ENCODE data around the gene MRPS34.
A peak's percentile ranks its signal among the peaks of the same experiment; 100 is the strongest.

The MRPS34 gene

GRCh38 chr16:1781254-1781653 is 8.3 kb upstream of the MRPS34 start:
- Mint-ChIP-seq H3K4me3 (peak overlapping the region; percentile 86 to 90 (median 88)), H3K4me1 (peaks cover 9% of the 10 kb centered on the region), H3K36me3 (ENCODE audit: low read depth) (no peaks in the 10 kb centered on the region), H3K27me3 (ENCODE audit: low read depth) (no peaks in the 10 kb centered on the region), H3K9me3 (no peaks in the 10 kb centered on the region), H3K27ac (peak overlapping the region in 2 of 3 experiments; percentile 86 to 88)
- TF ChIP-seq, protein P1, sequence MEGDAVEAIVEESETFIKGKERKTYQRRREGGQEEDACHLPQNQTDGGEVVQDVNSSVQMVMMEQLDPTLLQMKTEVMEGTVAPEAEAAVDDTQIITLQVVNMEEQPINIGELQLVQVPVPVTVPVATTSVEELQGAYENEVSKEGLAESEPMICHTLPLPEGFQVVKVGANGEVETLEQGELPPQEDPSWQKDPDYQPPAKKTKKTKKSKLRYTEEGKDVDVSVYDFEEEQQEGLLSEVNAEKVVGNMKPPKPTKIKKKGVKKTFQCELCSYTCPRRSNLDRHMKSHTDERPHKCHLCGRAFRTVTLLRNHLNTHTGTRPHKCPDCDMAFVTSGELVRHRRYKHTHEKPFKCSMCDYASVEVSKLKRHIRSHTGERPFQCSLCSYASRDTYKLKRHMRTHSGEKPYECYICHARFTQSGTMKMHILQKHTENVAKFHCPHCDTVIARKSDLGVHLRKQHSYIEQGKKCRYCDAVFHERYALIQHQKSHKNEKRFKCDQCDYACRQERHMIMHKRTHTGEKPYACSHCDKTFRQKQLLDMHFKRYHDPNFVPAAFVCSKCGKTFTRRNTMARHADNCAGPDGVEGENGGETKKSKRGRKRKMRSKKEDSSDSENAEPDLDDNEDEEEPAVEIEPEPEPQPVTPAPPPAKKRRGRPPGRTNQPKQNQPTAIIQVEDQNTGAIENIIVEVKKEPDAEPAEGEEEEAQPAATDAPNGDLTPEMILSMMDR (IDR thresholded peaks at IDR 0.05; ENCODE audit: unreplicated experiment in 3 of 3) = no peak

DNA sequence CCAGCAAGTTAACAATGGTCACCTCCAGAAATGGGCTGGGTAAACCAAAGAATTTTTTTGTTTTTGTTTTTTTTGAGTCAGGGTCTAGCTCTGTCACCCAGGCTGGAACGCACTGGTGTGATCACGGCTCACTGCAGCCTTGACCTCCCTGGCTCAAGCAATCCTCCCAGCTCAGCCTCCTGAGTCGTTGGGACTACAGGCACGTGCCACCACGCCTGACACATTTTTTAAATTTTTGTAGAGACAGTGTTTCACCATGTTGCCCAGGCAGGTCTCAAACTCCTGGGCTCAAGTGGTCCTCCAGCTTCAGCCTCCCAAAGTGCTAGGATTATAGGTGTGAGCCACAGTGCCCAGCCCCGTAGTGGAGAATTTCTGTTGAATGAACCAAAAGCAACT is 7.7 kb upstream of the MRPS34 start:
- H3K4me1 Mint-ChIP-seq = peaks cover 9% of the 10 kb centered on the region
- H3K36me3 Mint-ChIP-seq (ENCODE audit: low read depth) = no peaks in the 10 kb centered on the region
- H3K27ac Mint-ChIP-seq = no peak overlapping the region
- H3K9me3 Mint-ChIP-seq = no peaks in the 10 kb centered on the region
- H3K4me3 Mint-ChIP-seq = peak overlapping the region; percentile 86 to 90 (median 88)
- H3K27me3 Mint-ChIP-seq (ENCODE audit: low read depth) = no peaks in the 10 kb centered on the region
- TF ChIP-seq, protein P1 (IDR thresholded peaks at IDR 0.05; ENCODE audit: unreplicated experiment in 3 of 3) = no peak

GRCh38 chr16:1779741-1780676 is 7.1 kb upstream of the MRPS34 start:
- Mint-ChIP-seq H3K27ac (no peak overlapping the region), H3K4me3 (peak overlapping the region; percentile 86 to 90 (median 88)), H3K4me1 (peaks cover 9% of the 10 kb centered on the region), H3K36me3 (ENCODE audit: low read depth) (no peaks in the 10 kb centered on the region), H3K27me3 (ENCODE audit: low read depth) (no peaks in the 10 kb centered on the region), H3K9me3 (no peaks in the 10 kb centered on the region)
- TF ChIP-seq, protein P1 (IDR thresholded peaks at IDR 0.05; ENCODE audit: unreplicated experiment in 3 of 3) = no peak

DNA sequence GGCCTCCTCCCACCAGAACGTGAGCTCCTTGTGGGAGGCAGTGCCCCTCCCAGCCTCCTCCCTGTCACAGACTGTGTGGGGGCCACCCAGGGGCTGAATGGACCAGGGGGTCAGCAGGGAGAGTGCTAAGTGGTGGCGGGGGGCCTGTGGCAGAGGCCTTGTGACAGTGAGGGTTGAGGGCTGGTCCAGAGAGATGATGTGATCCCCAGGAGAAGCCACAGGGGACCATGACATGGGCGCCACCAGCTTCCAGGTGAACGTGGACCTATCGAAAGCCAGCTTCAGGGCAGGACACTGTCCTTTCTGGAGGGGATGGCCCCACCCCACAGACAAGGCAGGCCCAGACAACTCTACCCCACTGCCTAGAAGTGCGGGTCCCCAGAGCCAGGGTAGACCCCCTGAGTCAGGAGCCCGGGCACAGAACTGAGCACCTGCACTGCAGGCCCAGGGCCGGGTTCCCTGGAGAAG is 6.3 kb upstream of the MRPS34 start:
- no peaks in the 10 kb centered on the region for H3K36me3 Mint-ChIP-seq (ENCODE audit: low read depth)
- no peaks in the 10 kb centered on the region for H3K9me3 Mint-ChIP-seq
- peak overlapping the region; percentile 17 to 43 (median 26) for H3K4me3 Mint-ChIP-seq
- TF ChIP-seq, protein P1 (IDR thresholded peaks at IDR 0.05; ENCODE audit: unreplicated experiment in 3 of 3) = no peak
- peaks cover 9% of the 10 kb centered on the region for H3K4me1 Mint-ChIP-seq
- H3K27ac Mint-ChIP-seq = no peak overlapping the region
- H3K27me3 Mint-ChIP-seq (ENCODE audit: low read depth) = no peaks in the 10 kb centered on the region

DNA sequence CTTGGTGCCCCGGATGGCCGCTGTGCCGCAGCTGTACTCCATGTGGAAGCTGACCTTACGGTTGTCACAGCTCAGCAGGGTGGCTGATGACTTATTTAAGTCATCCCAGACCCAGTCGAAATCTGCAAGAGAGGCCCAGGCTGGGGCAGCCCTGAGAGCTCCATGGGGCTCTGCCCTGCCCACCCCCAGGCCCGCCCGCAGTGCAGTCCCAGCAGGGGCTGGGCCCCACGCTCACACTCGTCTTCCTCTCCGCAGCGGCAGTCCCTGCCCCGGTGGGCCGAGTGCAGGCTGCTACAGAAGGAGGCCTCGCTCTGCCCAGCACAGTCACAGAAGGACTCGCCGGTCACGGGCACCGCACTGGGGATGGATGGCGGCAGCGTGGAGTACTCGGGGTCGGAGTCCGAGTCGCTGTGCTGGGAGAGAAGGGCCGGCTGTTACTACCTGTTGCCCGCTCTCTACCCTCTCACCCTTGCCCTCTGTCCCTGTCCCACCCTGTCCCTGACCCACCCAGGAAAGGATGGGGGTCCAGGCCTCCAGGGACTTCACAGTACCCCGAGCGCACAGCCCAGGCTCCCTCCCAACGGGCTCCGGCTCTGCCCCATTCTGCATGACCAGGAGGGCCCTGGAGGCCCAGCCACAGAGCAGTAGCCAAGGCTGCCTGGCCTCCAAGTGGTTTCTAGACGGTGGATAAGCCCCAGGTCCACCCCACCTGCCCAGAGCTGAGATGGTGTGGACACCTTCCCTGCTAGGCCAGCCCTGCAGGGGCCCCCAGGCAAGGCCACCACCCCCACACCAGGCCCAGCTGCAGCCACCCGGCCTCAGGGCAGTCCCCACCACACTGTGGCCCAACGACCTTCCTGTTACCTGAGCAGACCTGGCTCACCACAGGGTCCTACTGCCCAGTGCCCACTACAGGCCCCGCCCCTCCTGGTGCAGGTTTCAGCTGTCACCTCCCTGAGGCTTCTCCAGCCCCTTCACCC is 5.6 kb upstream of the MRPS34 start:
- H3K4me3 Mint-ChIP-seq = peak overlapping the region; percentile 19 to 43 (median 26)
- H3K36me3 Mint-ChIP-seq (ENCODE audit: low read depth) = no peaks in the 10 kb centered on the region
- no peaks in the 10 kb centered on the region for H3K27me3 Mint-ChIP-seq (ENCODE audit: low read depth)
- TF ChIP-seq, protein P1 (IDR thresholded peaks at IDR 0.05; ENCODE audit: unreplicated experiment in 3 of 3) = no peak
- no peaks in the 10 kb centered on the region for H3K9me3 Mint-ChIP-seq
- H3K4me1 Mint-ChIP-seq = peaks cover 9% of the 10 kb centered on the region
- no peak overlapping the region for H3K27ac Mint-ChIP-seq

Measured in nephron (organoid).